Measurements from ENCODE around the gene PTPA.

Gene PTPA

GRCh38 chr9:129081388-129081904, 29.8 kb upstream of the PTPA start:
- peak; percentile 12 for DNase-seq (ENCODE audit: low read depth)

DNA sequence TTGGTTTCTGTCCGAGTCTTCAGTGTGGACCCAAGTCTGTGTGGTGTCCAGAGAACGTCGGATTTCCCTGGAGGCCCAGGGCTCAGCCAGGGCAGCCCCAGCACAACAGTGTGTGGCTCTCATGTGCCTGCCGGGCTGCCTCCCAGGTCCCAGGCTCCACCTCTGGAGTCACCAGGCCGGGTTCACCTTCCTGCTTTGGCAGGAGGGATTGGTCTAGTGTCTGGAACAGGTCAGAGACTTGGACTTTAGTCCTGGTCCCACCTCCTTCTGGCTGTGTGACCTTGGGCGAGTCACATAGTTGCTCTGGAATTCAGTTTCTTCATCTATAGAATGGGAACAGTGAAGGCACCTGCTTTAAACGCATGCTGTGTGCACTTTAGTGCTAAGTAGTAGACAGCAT, 27.1 kb upstream of the PTPA start:
- no peak for DNase-seq (ENCODE audit: low read depth)

GRCh38 chr9:129089246-129089645, 22.0 kb upstream of the PTPA start:
- no peak for DNase-seq (ENCODE audit: low read depth)

DNA sequence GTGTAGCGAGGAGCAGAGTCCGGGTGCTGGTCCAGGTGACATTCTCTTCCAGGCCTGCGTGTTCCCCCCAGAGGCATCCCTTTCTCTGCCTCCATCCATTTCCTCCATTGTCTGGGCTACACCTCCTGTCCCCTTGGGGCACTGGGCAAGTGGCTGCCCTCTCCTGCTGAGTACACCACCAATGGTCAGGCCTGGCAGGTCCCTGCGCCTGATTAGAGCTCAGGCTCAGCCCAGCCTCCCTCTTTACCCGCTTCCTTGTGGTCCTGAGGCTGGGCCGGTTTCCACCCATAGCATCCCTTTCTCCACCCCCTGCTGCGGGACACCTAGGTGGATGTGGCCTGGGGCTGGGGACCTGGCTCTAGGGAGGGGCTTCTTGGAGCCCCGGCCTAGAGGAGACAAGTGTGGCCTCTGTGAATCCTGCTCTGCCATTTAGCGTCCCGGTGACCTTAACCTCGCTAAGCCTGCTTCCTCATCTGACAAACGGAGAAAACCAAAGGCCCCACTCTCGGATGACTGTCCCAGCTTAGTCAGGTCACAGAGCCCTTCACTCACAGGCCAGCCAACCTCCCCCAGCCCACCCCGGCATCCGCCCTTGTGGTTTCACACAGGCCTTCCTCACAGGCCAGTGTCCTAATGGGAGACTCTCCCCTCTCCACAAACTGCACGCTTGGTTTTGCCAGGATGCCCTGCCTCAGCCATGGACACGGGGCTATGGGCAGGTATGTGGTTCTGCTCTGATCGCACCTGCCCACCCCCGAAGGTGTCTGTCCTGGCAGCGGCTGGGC, 17.4 kb upstream of the PTPA start:
- DNase-seq (ENCODE audit: low read depth): no peak

DNA sequence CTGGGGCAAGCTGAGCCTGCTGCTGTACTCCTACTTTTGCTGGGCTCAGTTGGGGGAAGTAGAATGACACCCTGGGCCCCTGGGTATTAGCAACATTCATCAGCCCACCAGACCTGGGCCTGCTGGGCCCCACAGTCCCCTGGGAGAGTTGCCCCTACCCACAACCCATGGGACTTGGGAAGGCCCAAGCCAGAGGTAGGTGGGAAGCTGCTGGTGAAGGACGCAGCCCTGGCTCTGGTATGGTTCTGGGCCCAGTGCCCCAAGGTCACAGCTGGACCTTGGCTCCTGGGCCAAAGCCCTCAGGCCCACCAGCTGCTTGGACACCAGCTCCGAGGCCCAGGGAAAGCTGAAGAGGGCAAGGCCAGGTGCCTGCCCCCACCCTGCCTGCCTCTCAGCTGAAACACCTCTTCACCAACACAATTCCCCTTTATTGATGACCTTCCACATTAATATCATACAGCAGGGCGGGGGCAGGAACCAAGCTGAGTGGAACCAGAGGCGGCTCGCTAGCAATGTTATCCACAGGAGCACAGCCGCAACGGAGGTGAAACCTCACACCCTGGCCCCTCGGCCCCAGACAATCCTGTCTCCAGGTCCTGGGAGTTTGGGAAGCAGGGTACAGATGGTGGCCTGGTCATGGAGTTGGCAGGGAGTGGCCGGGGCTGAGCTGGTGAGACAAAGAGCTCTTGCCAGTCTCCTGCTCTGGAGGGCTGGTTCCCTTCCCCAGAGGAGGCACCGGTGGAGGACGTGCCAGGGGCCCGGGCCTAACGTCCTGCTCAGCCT, 16.6 kb upstream of the PTPA start:
- DNase-seq (ENCODE audit: low read depth): no peak

GRCh38 chr9:129095170-129095667, 16.0 kb upstream of the PTPA start:
- DNase-seq (ENCODE audit: low read depth): no peak

DNA sequence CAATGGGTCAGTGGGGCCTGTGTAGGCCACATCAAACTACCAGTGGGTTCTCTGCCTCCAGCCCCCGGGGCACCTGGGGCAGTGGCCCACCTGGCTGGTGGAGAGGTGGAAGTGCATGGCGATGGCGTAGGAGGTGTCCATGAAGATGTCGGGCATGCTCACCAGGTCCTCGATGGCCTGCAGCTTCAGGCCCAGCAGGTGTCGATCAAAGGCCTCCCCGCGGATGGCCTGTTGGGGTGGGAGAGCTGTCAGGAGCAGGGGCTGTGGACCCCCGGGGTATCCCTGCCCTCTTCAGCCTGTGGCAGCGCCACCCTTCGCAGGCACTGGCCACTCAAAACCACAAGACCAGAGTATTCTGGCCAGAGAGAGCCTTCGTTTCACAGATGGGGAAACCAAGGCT, 15.3 kb upstream of the PTPA start:
- DNase-seq (ENCODE audit: low read depth): no peak

DNA sequence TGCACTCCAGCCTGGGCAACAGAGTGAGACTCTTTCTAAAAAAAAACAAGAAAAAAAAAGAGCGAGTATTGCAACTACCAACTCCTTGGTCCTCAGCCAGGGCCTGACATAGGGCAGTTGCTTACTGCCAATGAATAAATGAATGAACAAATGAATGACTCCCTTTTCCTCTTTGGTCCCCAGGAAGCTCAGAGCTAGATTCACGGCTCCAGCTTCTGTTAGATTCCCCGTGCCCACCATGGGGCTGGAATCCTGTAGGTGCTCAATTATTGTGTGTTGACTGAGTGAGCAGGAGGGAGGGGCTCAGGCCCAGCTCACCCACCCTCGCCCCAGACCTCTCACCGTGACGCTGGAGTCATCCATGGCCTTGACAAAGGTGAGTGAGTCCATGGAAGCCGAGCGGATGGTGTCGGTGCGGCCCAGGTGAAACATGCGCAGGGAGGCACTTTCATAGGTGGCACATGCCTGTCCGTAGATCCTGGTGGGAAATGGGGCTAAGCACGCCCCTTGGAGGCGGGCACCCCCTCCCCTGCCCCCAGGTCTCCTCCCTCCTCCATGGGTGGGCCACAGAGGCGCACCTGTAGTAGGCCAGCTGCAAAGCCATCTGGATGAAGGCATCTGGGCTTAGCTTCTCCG, 13.4 kb upstream of the PTPA start:
- no peak for DNase-seq (ENCODE audit: low read depth)

DNA sequence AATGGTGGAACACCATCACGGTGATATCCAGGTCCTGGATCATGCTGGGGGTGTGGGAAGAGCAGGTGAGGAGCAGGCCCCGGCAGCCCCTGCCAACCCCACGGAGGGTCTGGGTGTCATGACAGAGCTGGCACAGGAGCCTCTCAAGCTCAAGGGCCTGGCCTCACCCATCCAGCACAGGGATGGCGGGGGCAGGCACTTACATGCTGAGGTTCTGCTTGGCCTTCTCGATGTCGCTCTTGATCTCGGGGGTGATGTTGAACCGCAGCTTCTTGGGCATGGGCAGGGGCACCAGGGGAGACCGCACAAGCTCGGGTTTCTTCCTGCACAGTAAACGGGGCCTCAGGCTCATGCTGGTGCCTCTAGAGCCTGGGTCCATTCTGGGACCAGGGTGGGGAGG, 12.9 kb upstream of the PTPA start:
- no peak for DNase-seq (ENCODE audit: low read depth)

DNA sequence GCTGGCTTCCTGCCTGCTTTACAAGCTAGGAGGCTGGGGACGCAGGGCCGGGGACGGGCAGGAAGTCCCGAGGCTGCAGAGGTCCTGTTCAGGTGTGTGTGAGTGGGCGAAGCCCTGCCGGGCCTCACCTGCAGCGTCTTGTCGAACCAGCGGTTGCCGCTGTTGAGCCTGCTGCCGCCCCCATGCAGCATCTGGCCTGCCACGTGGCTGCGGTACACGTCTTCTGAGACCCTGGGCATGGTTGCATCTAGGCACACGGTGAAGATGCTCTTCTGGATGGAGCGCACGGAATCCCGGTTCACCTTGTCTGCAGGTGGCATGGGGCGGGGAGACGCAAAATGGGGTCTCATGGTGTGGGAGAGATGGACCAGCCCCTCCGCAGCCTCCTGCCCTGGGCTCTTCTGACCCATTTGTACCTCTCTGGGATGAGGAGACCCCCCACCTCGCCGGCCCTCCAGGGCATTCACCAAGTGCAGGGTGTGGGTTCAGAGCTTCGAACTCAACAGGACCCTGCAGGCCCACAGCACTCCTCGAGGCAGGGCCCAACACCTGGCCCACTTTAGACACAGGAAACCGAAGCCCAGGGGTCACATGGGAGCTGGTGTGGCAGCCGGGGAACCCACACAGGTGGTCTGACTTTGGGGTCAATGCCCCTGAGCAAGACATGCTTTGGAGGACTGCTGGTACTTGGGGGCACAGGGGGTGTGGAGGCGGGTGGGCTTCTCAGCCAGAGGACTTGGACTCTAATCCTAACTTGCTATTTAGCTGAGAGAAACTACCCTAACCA, 10.6 kb upstream of the PTPA start:
- no peak for DNase-seq (ENCODE audit: low read depth)

- no peak for DNase-seq (ENCODE audit: low read depth)
These were observed 9.9 kb upstream of the PTPA start for GRCh38 chr9:129101279-129101678.

DNA sequence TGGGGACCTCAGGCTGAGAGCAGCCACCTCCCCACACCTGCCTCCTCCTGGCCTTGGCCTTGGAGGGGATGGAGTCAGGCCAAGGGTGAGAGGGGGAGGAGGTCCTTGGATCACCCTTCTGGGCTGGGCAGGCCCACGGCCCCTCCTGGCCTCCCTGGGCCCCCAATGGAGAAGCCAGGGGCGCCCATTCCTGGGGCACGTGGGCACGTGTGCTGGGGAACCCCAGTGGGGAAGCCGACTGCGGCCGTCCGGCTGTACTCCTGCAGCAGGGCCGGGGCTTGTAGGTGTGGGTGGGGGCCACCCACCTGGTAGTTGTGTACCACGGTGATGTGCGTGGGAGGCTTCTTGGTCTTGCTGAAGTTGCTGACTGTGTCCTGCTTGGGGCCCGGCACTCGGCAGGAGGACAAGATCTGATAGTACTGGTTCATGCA, 9.1 kb upstream of the PTPA start:
- no peak for DNase-seq (ENCODE audit: low read depth)

DNA sequence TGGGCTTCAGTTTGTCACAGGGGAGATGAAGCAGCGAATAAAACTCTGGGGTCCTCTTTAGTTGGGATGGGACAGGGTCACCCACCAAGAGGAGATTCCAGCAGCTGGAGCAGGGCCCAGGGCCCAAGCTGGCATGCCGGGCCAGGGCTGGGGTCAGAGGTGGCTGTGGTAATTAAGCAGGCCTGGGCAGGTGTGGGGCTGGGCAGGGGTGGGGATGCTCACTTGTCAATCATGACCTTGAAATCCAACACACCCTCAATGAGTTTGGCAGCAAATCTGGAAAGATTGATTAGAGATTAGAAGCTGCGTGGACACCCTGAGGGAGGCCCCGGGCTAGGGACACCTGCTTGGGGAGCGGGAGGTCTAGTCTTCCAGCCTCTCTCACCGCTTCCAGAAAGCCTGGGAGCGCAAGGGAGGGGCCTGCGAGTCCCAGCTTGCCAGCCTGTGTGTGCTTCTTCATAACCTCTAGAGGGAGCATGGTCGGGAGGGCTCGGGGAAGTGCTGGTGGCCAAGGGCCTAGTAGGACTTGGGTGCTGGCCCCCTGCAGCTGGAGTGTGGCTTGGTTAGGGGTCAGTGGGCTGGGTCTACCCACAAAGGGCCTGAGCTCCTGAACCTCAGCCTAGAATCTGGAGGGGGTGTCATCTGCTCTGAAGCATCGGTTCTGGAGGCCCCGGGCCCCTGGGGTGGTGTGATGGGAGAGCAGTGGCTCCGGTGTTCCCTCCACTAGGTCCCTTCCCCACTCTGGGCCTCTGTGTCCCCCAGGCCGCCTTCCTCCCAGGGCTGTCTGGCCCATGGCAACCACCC, 8.2 kb upstream of the PTPA start:
- no peak for DNase-seq (ENCODE audit: low read depth)

DNA sequence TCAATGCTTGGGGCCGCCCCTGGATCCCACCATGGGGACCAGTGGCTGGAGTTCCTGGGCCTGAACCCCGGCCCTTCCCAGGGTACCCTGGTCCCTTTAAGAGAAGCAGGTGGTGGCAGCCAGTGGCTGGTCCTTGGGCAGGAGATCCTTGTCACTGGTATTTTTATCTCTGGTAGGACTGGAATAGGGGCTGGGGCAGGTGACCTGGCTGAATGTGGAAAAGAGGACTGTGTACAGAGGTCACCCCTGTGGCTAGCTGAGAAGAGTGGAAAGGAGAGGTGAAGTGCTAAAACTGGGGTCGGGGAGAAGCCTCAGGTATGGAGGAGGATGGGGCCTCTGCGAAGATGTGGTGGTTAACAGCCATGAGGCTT, 7.6 kb upstream of the PTPA start:
- DNase-seq (ENCODE audit: low read depth): no peak

DNA sequence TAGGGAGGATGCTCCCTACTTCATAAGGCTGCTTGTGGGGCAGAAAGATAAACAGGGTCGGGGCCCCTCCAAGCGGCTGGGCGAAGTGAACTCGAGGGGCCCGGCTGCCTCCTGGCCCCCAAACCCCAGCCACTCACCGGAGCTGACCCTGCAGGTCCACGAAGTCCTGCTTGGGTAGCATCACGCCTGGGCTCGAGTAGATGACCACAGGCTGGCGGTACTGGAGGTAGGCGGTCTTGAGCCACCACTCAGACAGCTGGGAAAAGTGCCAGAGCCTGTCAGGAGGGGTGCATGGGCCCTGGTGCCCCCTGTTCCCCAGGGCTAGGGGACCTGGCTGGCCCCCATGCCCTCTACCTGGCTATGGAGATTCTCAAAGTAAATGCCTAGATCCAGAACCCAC, 7.2 kb upstream of the PTPA start:
- no peak for DNase-seq (ENCODE audit: low read depth)

- DNase-seq (ENCODE audit: low read depth): no peak
These were observed 5.1 kb upstream of the PTPA start for GRCh38 chr9:129105857-129106694.

DNA sequence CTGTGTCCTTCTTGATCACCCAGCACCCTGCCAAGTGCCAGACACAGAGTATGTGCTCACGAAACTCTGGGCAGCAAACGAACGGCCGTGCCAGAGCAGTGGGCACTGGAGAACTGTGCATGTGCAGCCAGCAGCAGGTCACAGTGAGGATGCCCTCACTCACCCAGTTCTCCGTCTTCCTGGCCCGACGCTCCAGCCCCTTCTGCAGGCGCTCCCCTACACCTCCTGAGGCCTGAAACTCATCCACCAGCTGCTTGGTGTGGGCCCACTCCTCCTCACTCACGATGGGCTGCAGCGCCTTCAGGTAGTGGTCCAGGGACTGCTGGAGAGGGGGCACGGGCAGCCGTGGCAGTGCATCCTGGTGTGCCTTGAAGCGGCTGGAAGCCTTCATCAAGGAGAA, 3.6 kb upstream of the PTPA start:
- no peak for DNase-seq (ENCODE audit: low read depth)

- DNase-seq (ENCODE audit: low read depth): no peak
These were observed 3.0 kb upstream of the PTPA start for GRCh38 chr9:129108083-129108804.

GRCh38 chr9:129108805-129109536, 2.2 kb upstream of the PTPA start:
- no peak for DNase-seq (ENCODE audit: low read depth)
